SK-N-SH (cell line): Measurements from ENCODE around the gene PCDHGA4. TPM values are rescaled to one million over a fixed set of nuclear protein-coding genes. Genes with fewer than 3 reads are reported as not detected.

Source experiments
- CTCF ChIA-PET: fragments of 300-600, 350-600 bp; formaldehyde crosslinking; extraction: SDS; loops from one replicate; lab custom pipeline; 2021; lab: Yijun Ruan, JAX
- POLR2A ChIA-PET: fragments of 350-600 bp; sonication (Branson Sonifier 250); formaldehyde crosslinking; extraction: SDS; loops from one replicate; lab custom pipeline; 2020; ENCODE audit warnings: antibody characterized with exemption, inconsistent platforms; lab: Yijun Ruan, JAX
- DNase-seq: peaks from one replicate; pipeline ENCODE4 v3.0.0; 2012
- H2AFZ ChIP-seq: fragments of 200-600 bp; sonication (generic); 2 replicates; pipeline ENCODE4 v1.8.1; 2016; ENCODE audit warnings: antibody characterized with exemption, mild to moderate bottlenecking, low read depth
- H3F3A ChIP-seq: fragments of 200-600 bp; sonication (generic); replicated peaks from 2 replicates; pipeline ENCODE3; 2016; ENCODE audit warnings: antibody characterized with exemption, mild to moderate bottlenecking; ENCODE audit not compliant: insufficient read depth
- H3K27ac ChIP-seq, 2 experiments: fragments of 200-500 bp in 1 of 2; fragments of 200-600 bp in 1 of 2; sonication (Bioruptor generic) in 1 of 2; sonication (generic), shearing (Covaris generic) in 1 of 2; 2 replicates each; pipeline versions ENCODE4 v1.5.1 to v1.6.1; 2014 to 2016; ENCODE audit warnings: low read depth in 2 of 2, inconsistent platforms in 1 of 2, low read length in 1 of 2, mild to moderate bottlenecking in 1 of 2, mixed read lengths in 1 of 2
- H3K27me3 ChIP-seq: fragments of 200-600 bp; sonication (generic), shearing (Covaris generic); 2 replicates; pipeline ENCODE4 v1.6.1; 2016; ENCODE audit warnings: mixed run types; ENCODE audit not compliant: insufficient read depth
- H3K36me3 ChIP-seq, 2 experiments: fragments of 200-500 bp in 1 of 2; fragments of 200-600 bp in 1 of 2; sonication (Bioruptor generic) in 1 of 2; sonication (generic) in 1 of 2; replicated peaks in 1 of 2; 2 replicates each; pipeline versions ENCODE3 to v1.5.1; 2014 to 2016; ENCODE audit warnings: low read length in 1 of 2, mild to moderate bottlenecking in 1 of 2; ENCODE audit not compliant: insufficient read depth in 2 of 2, control insufficient read depth in 1 of 2
- H3K4me1 ChIP-seq, 2 experiments: fragments of 200-500 bp in 1 of 2; fragments of 200-600 bp in 1 of 2; sonication (Bioruptor generic) in 1 of 2; sonication (generic), shearing (Covaris generic) in 1 of 2; 2 replicates each; pipeline versions ENCODE4 v1.5.1 to v1.6.1; 2014 to 2016; ENCODE audit warnings: low read depth in 1 of 2, low read length in 1 of 2, mixed run types in 1 of 2; ENCODE audit not compliant: insufficient read depth in 2 of 2, control insufficient read depth in 1 of 2
- H3K4me2 ChIP-seq: fragments of 200-600 bp; sonication (generic), shearing (Covaris generic); 2 replicates; pipeline ENCODE4 v1.6.1; 2017; ENCODE audit warnings: mixed run types
- H3K4me3 ChIP-seq, 2 experiments: fragments of 200-500 bp in 1 of 2; fragments of 200-600 bp in 1 of 2; sonication (Bioruptor generic) in 1 of 2; sonication (generic), shearing (Covaris generic) in 1 of 2; 2 replicates each; pipeline versions ENCODE4 v1.5.1 to v1.8.1; 2014 to 2016; ENCODE audit warnings: low read depth in 2 of 2, inconsistent platforms in 1 of 2, low read length in 1 of 2, mild to moderate bottlenecking in 1 of 2, mixed read lengths in 1 of 2, moderate library complexity in 1 of 2
- H3K79me2 ChIP-seq: fragments of 200-600 bp; sonication (generic); 2 replicates; pipeline ENCODE4 v1.8.1; 2017; ENCODE audit warnings: mild to moderate bottlenecking; ENCODE audit not compliant: insufficient read depth
- H3K9ac ChIP-seq: fragments of 200-600 bp; sonication (generic); 2 replicates; pipeline ENCODE4 v1.6.1; 2017; ENCODE audit warnings: mixed run types
- H3K9me2 ChIP-seq: fragments of 200-600 bp; sonication (generic); 2 replicates; pipeline ENCODE4 v1.6.1; 2017; ENCODE audit warnings: mixed run types
- H3K9me3 ChIP-seq: fragments of 200-600 bp; sonication (generic); 2 replicates; pipeline ENCODE4 v1.6.1; 2017; ENCODE audit warnings: mixed run types, mild to moderate bottlenecking, moderate library complexity
- H4K20me1 ChIP-seq: fragments of 200-600 bp; sonication (generic); 2 replicates; pipeline ENCODE4 v1.6.1; 2017; ENCODE audit warnings: mild to moderate bottlenecking, mixed run types; ENCODE audit not compliant: insufficient read depth
- CHD2 ChIP-seq: fragments of 150-350 bp; IDR thresholded peaks from 2 replicates; pipeline ENCODE4 v1.6.1; 2018; ENCODE audit warnings: low read length; ENCODE audit not compliant: partially characterized antibody
- EZH2phosphoT487 ChIP-seq: fragments of 200-600 bp; sonication (generic); IDR thresholded peaks from 2 replicates; pipeline ENCODE4 v1.6.1; 2017; ENCODE audit warnings: low read depth, mixed run types, mild to moderate bottlenecking, antibody characterized with exemption, moderate library complexity, borderline replicate concordance
- GATA2 ChIP-seq: sonication (generic); formaldehyde crosslinking; IDR thresholded peaks from 2 replicates; pipeline ENCODE4 v1.5.0; 2020; ENCODE audit warnings: mild to moderate bottlenecking, missing genetic modification reagents
- MEF2A ChIP-seq: IDR thresholded peaks from 2 replicates; pipeline ENCODE4 v1.4.0; 2012; ENCODE audit warnings: low read depth, borderline replicate concordance
- RAD21 ChIP-seq: IDR thresholded peaks from 2 replicates; pipeline ENCODE4 v1.6.1; 2012; ENCODE audit warnings: mild to moderate bottlenecking, low read length
- RFX5 ChIP-seq: IDR thresholded peaks from 2 replicates; pipeline ENCODE4 v1.6.1; 2012; ENCODE audit warnings: mild to moderate bottlenecking, improper control_type of control experiment, low read length
- SIN3A ChIP-seq: IDR thresholded peaks from 2 replicates; pipeline ENCODE4 v1.6.1; 2012; ENCODE audit warnings: low read depth, mild to moderate bottlenecking, low read length, moderate library complexity, borderline replicate concordance
- TEAD4 ChIP-seq: IDR thresholded peaks from 2 replicates; pipeline ENCODE4 v1.4.0; 2012; ENCODE audit warnings: mild to moderate bottlenecking, borderline replicate concordance; ENCODE audit not compliant: insufficient read depth
- USF1 ChIP-seq: IDR thresholded peaks from 2 replicates; pipeline ENCODE4 v1.4.0; 2012; ENCODE audit warnings: low read depth, borderline replicate concordance
- WGBS: methylation state at CpG from one replicate; pipeline ENCODE4 v1.1.6; 2017; ENCODE audit warnings: low lambda C conversion rate; 5-methylcytosine and 5-hydroxymethylcytosine counted together
- polyA plus RNA-seq, 3 experiments: library from polyadenylated mRNA; depleted of rRNA; stranded (reverse); fragments of >200 nt; gene quantifications; 2 replicates each; pipeline ENCODE4 v1.2.3, GENCODE V29; 2012
- TF ChIP-seq, protein P1 (sequence below): fragments of 200-600 bp; sonication (generic); IDR thresholded peaks from 2 replicates; pipeline ENCODE4 v1.6.1; 2017; ENCODE audit warnings: antibody characterized with exemption, mild to moderate bottlenecking, moderate library complexity
- TF ChIP-seq, protein P2 (sequence below): IDR thresholded peaks from 2 replicates; pipeline ENCODE4 v1.6.1; 2012; ENCODE audit warnings: mild to moderate bottlenecking, low read depth, low read length, moderate library complexity
- TF ChIP-seq, protein P3 (sequence below): fragments of 150-350 bp; IDR thresholded peaks from 2 replicates; pipeline ENCODE4 v1.6.1; 2016; ENCODE audit warnings: mild to moderate bottlenecking, low read depth, low read length

PCDHGA4 gene
- polyA plus RNA-seq, 1 of the 3 experiments (the other 2 are of a cell fraction), result 2.2 TPM

DNA sequence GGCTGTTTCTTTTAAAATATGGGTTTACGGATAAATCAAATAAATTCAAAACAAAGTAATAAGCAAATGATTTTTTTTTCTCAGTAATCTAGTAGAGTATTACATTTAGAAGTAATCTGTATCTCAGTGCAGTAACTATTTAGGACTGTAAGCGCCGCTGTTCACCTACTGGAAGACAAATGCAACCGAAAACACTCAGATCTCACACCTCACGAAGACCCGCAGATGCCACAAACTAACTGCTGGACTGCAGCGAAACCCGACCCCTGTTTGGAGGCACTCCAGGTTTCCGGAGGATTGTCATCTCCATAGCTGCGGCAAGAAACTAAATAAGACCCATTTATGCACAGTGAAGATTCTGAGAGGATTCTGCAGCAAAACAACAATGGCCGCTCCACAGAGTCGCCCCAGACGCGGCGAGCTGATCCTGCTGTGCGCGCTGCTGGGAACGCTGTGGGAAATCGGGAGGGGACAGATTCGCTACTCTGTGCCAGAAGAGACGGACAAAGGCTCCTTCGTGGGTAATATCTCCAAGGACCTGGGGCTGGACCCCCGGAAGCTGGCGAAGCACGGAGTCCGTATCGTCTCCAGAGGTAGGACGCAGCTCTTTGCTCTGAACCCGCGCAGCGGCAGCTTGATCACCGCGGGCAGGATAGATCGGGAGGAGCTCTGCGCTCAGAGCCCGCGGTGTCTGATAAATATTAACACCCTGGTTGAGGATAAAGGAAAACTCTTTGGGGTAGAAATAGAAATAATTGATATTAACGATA is 37.8 kb downstream of the PCDHGA4 start, which contains the start of gene PCDHGA8:
Gene PCDHGA8, plus strand, starts transcription at position 205 of the 770 bp plus-strand sequence. Its CDS starts 181 bp downstream, at position 386.
- TF ChIP-seq, protein P1, sequence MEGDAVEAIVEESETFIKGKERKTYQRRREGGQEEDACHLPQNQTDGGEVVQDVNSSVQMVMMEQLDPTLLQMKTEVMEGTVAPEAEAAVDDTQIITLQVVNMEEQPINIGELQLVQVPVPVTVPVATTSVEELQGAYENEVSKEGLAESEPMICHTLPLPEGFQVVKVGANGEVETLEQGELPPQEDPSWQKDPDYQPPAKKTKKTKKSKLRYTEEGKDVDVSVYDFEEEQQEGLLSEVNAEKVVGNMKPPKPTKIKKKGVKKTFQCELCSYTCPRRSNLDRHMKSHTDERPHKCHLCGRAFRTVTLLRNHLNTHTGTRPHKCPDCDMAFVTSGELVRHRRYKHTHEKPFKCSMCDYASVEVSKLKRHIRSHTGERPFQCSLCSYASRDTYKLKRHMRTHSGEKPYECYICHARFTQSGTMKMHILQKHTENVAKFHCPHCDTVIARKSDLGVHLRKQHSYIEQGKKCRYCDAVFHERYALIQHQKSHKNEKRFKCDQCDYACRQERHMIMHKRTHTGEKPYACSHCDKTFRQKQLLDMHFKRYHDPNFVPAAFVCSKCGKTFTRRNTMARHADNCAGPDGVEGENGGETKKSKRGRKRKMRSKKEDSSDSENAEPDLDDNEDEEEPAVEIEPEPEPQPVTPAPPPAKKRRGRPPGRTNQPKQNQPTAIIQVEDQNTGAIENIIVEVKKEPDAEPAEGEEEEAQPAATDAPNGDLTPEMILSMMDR, result peak; percentile 13; the same call in 1 of the 2 replicates
- no peak for TF ChIP-seq GATA2 (CRISPR knock-in tag)
- H3K9me3 ChIP-seq, result peaks cover 7% of the 10 kb centered on the region; the same call in 1 of the 2 replicates
- H3K27ac ChIP-seq, result no peak within 1 kb of the TSS
- no peaks in the 10 kb centered on the region; the same call in 1 of the 2 replicates for H3K79me2 ChIP-seq
- CTCF ChIA-PET, result interaction anchor here (1.8 kb wide), 1 partner anchor 24 kb away, joined by 4 read pairs; the partner anchor contains the start of gene PCDHGB7
- H3K36me3 ChIP-seq, result peaks cover 0 to 15% of the 10 kb centered on the region in 2 experiments
- WGBS, result 89% methylated on average over 38 of the region's 38 CpGs
- no peak within 1 kb of the TSS; a peak in 1 of 4 replicates for H3K4me3 ChIP-seq
- H3K4me2 ChIP-seq, result no peak within 1 kb of the TSS
- H2AFZ ChIP-seq, result no peak within 1 kb of the TSS
- POLR2A ChIA-PET, result no interaction called here
- no peak within 1 kb of the TSS for H3K9ac ChIP-seq
- H3K9me2 ChIP-seq, result no peaks in the 10 kb centered on the region
- H4K20me1 ChIP-seq, result no peaks in the 10 kb centered on the region
- no peak for DNase-seq
- no peaks in the 10 kb centered on the region for H3K4me1 ChIP-seq
- no peaks in the 10 kb centered on the region for H3K27me3 ChIP-seq
- no peaks in the 10 kb centered on the region for H3F3A ChIP-seq

- no peak for DNase-seq
- ChIA-PET CTCF (no interaction called here), POLR2A (no interaction called here)
- TF ChIP-seq, protein P2, sequence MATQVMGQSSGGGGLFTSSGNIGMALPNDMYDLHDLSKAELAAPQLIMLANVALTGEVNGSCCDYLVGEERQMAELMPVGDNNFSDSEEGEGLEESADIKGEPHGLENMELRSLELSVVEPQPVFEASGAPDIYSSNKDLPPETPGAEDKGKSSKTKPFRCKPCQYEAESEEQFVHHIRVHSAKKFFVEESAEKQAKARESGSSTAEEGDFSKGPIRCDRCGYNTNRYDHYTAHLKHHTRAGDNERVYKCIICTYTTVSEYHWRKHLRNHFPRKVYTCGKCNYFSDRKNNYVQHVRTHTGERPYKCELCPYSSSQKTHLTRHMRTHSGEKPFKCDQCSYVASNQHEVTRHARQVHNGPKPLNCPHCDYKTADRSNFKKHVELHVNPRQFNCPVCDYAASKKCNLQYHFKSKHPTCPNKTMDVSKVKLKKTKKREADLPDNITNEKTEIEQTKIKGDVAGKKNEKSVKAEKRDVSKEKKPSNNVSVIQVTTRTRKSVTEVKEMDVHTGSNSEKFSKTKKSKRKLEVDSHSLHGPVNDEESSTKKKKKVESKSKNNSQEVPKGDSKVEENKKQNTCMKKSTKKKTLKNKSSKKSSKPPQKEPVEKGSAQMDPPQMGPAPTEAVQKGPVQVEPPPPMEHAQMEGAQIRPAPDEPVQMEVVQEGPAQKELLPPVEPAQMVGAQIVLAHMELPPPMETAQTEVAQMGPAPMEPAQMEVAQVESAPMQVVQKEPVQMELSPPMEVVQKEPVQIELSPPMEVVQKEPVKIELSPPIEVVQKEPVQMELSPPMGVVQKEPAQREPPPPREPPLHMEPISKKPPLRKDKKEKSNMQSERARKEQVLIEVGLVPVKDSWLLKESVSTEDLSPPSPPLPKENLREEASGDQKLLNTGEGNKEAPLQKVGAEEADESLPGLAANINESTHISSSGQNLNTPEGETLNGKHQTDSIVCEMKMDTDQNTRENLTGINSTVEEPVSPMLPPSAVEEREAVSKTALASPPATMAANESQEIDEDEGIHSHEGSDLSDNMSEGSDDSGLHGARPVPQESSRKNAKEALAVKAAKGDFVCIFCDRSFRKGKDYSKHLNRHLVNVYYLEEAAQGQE, result no peak
- TF ChIP-seq MEF2A, result no peak
- no peak for TF ChIP-seq EZH2phosphoT487
- TF ChIP-seq TEAD4, result no peak
- TF ChIP-seq RFX5, result no peak
- no peak for TF ChIP-seq RAD21
- no peak for TF ChIP-seq CHD2
- TF ChIP-seq, protein P3, sequence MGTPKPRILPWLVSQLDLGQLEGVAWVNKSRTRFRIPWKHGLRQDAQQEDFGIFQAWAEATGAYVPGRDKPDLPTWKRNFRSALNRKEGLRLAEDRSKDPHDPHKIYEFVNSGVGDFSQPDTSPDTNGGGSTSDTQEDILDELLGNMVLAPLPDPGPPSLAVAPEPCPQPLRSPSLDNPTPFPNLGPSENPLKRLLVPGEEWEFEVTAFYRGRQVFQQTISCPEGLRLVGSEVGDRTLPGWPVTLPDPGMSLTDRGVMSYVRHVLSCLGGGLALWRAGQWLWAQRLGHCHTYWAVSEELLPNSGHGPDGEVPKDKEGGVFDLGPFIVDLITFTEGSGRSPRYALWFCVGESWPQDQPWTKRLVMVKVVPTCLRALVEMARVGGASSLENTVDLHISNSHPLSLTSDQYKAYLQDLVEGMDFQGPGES, result no peak
- TF ChIP-seq USF1, result no peak
- no peak for TF ChIP-seq SIN3A
- Histone ChIP-seq H3K9me3 (peaks cover 7% of the 10 kb centered on the region; the same call in 1 of the 2 replicates), H3K79me2 (no peaks in the 10 kb centered on the region; the same call in 1 of the 2 replicates), H3K9me2 (no peaks in the 10 kb centered on the region), H3K27me3 (no peaks in the 10 kb centered on the region), H3K9ac (no peak overlapping the region), H2AFZ (no peak overlapping the region), H3F3A (no peaks in the 10 kb centered on the region), H3K4me3 (no peak overlapping the region; a peak in 1 of 4 replicates), H4K20me1 (no peaks in the 10 kb centered on the region), H3K4me2 (no peak overlapping the region), H3K27ac (no peak overlapping the region), H3K36me3 (peaks cover 0 to 15% of the 10 kb centered on the region in 2 experiments), H3K4me1 (no peaks in the 10 kb centered on the region)
- 64% methylated on average over 21 of the region's 21 CpGs for WGBS
These were observed 38.4 kb downstream of the PCDHGA4 start for GRCh38 chr5:141393267-141393666.
